SK-N-SH (cell line): ENCODE results near the gene BCAS4.

ENCODE experiments used
- CHD2 ChIP-seq: fragments of 150-350 bp; IDR thresholded peaks from 2 replicates; pipeline ENCODE4 v1.6.1; 2018; ENCODE audit warnings: low read length; ENCODE audit not compliant: partially characterized antibody
- ELF1 ChIP-seq: IDR thresholded peaks from 2 replicates; pipeline ENCODE4 v1.4.0; 2012
- FOXM1 ChIP-seq: IDR thresholded peaks from 2 replicates; pipeline ENCODE4 v1.4.0; 2012; ENCODE audit warnings: low read depth, mild to moderate bottlenecking
- NRF1 ChIP-seq: IDR thresholded peaks from 2 replicates; pipeline ENCODE4 v1.6.1; 2012; ENCODE audit warnings: low read depth, mild to moderate bottlenecking, low read length
- SIN3A ChIP-seq: IDR thresholded peaks from 2 replicates; pipeline ENCODE4 v1.6.1; 2012; ENCODE audit warnings: low read depth, mild to moderate bottlenecking, low read length, moderate library complexity, borderline replicate concordance
- TAF1 ChIP-seq: IDR thresholded peaks from 2 replicates; pipeline ENCODE4 v1.6.1; 2012; ENCODE audit warnings: low read depth, mild to moderate bottlenecking, low read length, moderate library complexity, borderline replicate concordance
- TEAD4 ChIP-seq: IDR thresholded peaks from 2 replicates; pipeline ENCODE4 v1.4.0; 2012; ENCODE audit warnings: mild to moderate bottlenecking, borderline replicate concordance; ENCODE audit not compliant: insufficient read depth
- YY1 ChIP-seq: IDR thresholded peaks from 2 replicates; pipeline ENCODE4 v1.4.0; 2012; ENCODE audit warnings: low read depth, mild to moderate bottlenecking
- TF ChIP-seq, protein P1 (sequence below): fragments of 200-600 bp; sonication (generic); IDR thresholded peaks from 2 replicates; pipeline ENCODE4 v1.6.1; 2017; ENCODE audit warnings: antibody characterized with exemption, mild to moderate bottlenecking, moderate library complexity
- TF ChIP-seq, protein P2 (sequence below): IDR thresholded peaks from 2 replicates; pipeline ENCODE4 v1.6.1; 2012; ENCODE audit warnings: mild to moderate bottlenecking, low read depth, low read length, moderate library complexity
- TF ChIP-seq, protein P3 (sequence below): IDR thresholded peaks from 2 replicates; pipeline ENCODE4 v1.4.0; 2012; ENCODE audit warnings: low read depth
- TF ChIP-seq, protein P4 (sequence below): IDR thresholded peaks from 2 replicates; pipeline ENCODE4 v1.4.0; 2012; ENCODE audit warnings: low read depth, borderline replicate concordance

DNA sequence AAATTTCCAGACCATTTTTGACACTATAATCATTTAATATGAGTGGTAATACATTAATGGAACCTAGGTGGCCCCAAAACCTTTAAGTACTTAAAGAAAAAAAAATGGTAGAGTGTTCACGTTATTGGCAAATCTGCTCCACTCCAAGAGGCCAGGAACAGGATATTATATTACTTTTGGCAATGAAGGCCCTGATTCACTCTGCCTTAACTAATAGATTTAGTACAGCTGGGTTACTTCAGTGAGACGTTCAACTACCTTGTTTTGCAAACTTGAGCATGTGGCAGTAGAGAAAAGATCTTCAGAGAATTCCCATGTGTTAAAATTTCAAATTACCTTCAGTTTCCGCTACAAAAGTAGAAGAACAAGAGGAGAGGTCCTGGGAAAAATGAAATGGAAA is 123.5 kb downstream of the BCAS4 start:
- TF ChIP-seq, protein P1, sequence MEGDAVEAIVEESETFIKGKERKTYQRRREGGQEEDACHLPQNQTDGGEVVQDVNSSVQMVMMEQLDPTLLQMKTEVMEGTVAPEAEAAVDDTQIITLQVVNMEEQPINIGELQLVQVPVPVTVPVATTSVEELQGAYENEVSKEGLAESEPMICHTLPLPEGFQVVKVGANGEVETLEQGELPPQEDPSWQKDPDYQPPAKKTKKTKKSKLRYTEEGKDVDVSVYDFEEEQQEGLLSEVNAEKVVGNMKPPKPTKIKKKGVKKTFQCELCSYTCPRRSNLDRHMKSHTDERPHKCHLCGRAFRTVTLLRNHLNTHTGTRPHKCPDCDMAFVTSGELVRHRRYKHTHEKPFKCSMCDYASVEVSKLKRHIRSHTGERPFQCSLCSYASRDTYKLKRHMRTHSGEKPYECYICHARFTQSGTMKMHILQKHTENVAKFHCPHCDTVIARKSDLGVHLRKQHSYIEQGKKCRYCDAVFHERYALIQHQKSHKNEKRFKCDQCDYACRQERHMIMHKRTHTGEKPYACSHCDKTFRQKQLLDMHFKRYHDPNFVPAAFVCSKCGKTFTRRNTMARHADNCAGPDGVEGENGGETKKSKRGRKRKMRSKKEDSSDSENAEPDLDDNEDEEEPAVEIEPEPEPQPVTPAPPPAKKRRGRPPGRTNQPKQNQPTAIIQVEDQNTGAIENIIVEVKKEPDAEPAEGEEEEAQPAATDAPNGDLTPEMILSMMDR, result no peak
- TF ChIP-seq TAF1, result no peak
- TF ChIP-seq CHD2, result no peak
- TF ChIP-seq NRF1, result no peak
- TF ChIP-seq, protein P2, sequence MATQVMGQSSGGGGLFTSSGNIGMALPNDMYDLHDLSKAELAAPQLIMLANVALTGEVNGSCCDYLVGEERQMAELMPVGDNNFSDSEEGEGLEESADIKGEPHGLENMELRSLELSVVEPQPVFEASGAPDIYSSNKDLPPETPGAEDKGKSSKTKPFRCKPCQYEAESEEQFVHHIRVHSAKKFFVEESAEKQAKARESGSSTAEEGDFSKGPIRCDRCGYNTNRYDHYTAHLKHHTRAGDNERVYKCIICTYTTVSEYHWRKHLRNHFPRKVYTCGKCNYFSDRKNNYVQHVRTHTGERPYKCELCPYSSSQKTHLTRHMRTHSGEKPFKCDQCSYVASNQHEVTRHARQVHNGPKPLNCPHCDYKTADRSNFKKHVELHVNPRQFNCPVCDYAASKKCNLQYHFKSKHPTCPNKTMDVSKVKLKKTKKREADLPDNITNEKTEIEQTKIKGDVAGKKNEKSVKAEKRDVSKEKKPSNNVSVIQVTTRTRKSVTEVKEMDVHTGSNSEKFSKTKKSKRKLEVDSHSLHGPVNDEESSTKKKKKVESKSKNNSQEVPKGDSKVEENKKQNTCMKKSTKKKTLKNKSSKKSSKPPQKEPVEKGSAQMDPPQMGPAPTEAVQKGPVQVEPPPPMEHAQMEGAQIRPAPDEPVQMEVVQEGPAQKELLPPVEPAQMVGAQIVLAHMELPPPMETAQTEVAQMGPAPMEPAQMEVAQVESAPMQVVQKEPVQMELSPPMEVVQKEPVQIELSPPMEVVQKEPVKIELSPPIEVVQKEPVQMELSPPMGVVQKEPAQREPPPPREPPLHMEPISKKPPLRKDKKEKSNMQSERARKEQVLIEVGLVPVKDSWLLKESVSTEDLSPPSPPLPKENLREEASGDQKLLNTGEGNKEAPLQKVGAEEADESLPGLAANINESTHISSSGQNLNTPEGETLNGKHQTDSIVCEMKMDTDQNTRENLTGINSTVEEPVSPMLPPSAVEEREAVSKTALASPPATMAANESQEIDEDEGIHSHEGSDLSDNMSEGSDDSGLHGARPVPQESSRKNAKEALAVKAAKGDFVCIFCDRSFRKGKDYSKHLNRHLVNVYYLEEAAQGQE, result no peak
- TF ChIP-seq, protein P3, sequence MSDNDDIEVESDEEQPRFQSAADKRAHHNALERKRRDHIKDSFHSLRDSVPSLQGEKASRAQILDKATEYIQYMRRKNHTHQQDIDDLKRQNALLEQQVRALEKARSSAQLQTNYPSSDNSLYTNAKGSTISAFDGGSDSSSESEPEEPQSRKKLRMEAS, result no peak
- no peak for TF ChIP-seq TEAD4
- no peak for TF ChIP-seq ELF1
- TF ChIP-seq, protein P4, sequence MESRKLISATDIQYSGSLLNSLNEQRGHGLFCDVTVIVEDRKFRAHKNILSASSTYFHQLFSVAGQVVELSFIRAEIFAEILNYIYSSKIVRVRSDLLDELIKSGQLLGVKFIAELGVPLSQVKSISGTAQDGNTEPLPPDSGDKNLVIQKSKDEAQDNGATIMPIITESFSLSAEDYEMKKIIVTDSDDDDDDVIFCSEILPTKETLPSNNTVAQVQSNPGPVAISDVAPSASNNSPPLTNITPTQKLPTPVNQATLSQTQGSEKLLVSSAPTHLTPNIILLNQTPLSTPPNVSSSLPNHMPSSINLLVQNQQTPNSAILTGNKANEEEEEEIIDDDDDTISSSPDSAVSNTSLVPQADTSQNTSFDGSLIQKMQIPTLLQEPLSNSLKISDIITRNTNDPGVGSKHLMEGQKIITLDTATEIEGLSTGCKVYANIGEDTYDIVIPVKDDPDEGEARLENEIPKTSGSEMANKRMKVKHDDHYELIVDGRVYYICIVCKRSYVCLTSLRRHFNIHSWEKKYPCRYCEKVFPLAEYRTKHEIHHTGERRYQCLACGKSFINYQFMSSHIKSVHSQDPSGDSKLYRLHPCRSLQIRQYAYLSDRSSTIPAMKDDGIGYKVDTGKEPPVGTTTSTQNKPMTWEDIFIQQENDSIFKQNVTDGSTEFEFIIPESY, result no peak
- no peak for TF ChIP-seq FOXM1
- no peak for TF ChIP-seq SIN3A
- TF ChIP-seq YY1, result no peak
